ENCODE results near the gene SLC22A4.

DNA sequence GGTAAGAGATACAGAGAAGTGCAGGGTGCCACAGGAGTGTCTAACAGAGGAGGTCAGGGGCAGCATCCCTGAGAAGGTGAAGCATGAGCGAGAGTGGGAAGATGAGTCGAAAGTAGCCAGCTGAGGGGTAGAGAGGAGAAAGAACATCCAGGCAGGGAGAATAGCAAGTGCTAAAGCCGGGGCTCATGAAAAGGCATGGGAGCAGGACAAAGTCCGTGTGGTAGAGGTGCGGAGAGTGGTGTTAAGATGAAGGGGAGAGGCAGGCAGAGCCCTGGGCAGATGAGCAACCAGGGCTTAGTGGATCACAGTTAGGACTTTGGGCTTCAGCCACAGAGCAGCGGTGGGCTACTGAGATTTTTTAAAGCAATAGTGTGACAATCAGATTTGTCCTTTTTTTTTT lies 85.9 kb downstream of the SLC22A4 start:
- TF ChIP-seq POLR2A (IDR thresholded peaks at IDR 0.05): no peak
- TF ChIP-seq CTCF (IDR thresholded peaks at IDR 0.05): no peak

Measured in upper lobe of left lung (tissue), 4 donors.